Skin epidermis (tissue), 12 donors: ENCODE results near the gene SETD6.
A peak's percentile ranks its signal among the peaks of the same experiment; 100 is the strongest.

Experiments used
- H3K27ac ChIP-seq, 21 experiments: fragments of 200-600 bp; sonication (generic) in 11 of 21; one replicate each; pipeline ENCODE4 v1.5.0; 2020; ENCODE audit warnings: mild to moderate bottlenecking in 3 of 21, inconsistent platforms in 2 of 21, moderate library complexity in 2 of 21
- H3K4me3 ChIP-seq, 7 experiments: fragments of 200-600 bp; sonication (generic) in 2 of 7; one replicate each; pipeline ENCODE4 v1.5.0; 2020; ENCODE audit warnings: inconsistent platforms in 2 of 7, mild to moderate bottlenecking in 2 of 7, moderate library complexity in 1 of 7

Gene SETD6

GRCh38 chr16:58506241-58507194, 8.8 kb upstream of the SETD6 start:
- no peak overlapping the region for H3K27ac ChIP-seq
- no peak overlapping the region for H3K4me3 ChIP-seq

DNA sequence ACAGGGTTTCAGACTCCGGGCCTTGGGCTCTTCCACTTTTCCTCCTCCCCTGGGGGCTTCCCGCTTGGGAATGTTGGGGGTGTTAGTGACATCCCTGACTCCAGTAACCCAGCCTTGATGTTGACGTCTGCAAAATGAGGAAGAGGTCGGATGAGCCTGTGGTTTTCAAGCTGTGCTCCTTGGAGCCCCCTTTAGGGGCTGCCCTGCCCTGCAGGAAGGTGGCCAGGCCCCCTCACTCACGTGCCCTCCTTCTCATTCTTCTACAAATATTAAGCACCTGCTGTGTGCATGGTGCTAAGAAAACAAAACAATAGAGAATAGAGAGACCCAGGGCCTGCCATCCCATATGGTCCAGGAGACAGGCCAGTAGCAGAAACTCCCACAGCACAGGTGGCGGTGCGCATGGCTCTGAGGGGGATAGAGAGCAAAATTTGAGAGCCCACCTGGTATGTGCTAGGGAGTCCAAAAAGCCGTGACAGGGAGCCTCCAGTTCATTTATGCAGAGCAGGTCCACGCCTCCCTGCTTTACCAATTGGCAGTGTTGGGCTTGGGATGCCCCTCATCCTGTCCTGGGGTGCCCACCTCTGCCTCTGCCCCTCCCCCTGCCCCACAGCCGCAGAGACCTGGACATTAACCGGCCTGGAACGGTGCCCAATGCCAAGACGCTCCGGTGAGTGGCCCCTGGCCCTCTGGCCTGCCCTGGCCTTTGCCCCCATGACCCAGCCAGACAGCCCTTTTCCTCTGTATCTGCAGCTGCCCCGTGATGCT, 7.9 kb upstream of the SETD6 start:
- H3K27ac ChIP-seq, result no peak overlapping the region
- H3K4me3 ChIP-seq, result no peak overlapping the region

GRCh38 chr16:58507963-58508670, 7.2 kb upstream of the SETD6 start:
- H3K4me3 ChIP-seq, result no peak overlapping the region

GRCh38 chr16:58508671-58509251, 6.6 kb upstream of the SETD6 start:
- Histone ChIP-seq H3K27ac (no peak overlapping the region), H3K4me3 (no peak overlapping the region)

More at GRCh38 chr16:58507963-58508670, 7.2 kb upstream of the SETD6 start:
- H3K27ac ChIP-seq, result no peak overlapping the region

DNA sequence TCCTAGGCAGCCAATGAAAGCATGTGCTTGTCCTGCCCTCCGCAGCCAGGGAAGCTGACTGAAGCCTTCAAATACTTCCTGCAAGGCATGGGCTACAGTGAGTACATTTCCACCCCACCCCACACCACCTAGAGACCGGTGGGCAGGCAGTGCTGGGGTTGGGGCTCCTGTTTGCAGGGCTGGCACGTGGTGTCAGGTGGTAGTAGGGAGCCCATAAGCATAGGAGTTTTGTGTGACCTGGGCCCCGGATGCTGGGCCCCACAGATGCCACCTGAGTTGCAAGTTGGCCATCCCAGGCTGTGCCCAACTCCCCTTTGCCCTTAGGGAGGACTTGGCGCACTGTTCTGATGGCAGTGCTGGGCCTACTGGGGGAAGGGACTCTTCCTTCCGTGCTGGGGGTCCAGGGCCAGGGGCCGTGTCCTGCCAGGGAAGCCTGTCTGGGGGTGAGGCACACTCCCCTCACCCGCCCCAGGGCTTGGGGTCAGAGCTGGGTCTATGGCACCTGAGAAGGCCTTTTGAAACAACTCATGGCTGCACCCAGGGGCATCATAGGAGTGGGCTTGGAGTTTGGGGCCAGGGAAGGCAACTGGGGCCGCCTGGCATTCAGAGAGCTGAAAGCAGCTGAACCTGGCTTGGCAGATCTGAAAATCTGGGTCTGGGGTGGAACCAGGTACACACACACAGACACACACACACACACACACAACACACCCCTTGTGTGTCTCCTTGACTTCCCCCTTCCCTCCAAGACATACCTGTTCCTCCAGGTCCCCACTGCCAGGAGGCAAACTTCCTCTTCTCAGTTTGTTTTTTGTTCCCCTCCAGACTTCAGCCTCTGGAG, 5.8 kb upstream of the SETD6 start:
- Histone ChIP-seq H3K4me3 (no peak overlapping the region), H3K27ac (no peak overlapping the region)

- Histone ChIP-seq H3K27ac (no peak overlapping the region), H3K4me3 (no peak overlapping the region)
Measured at GRCh38 chr16:58510097-58510775, 5.1 kb upstream of the SETD6 start.

DNA sequence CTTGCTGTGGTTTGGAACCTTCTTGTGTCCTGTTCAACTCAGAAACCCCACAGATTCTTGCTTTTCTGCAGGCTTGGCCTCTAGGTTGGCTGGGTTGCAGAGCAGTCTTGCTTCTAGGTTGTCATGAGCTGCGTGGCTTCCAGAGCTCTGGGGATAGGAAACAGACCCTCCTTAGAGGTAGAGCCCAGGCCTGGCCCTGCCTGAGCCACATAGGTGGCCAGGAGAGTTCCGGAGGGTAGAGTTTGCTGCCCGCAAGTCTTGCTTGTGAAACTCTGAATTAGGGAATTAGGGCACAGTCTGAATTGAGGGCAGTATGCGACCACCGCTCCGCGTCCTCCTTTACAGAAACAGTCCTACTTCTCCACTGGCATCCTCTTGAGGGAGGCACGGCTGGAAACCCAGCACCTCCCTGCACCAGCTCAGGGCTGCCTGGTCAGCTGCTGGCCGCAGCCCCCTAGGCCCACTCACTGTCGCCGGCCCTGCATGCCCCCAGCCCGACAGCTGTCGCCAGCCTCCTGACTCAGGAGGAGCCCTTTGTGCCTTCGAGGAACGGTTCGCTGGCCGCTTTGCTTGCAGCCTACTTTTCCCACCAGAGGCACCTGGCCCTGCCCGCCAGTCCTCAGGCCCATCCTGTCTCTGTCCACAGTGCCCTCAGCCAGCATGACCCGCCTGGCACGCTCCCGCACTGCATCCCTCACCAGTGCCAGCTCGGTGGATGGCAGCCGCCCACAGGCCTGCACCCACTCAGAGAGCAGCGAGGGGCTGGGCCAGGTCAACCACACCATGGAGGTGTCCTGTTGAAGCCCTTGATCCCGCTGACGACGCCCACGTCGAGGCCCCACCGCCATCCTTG, 4.3 kb upstream of the SETD6 start:
- no peak overlapping the region for H3K27ac ChIP-seq

GRCh38 chr16:58511933-58512815, 3.1 kb upstream of the SETD6 start:
- no peak overlapping the region for H3K27ac ChIP-seq
- H3K4me3 ChIP-seq, result no peak overlapping the region

More for the DNA sequence above, 4.3 kb upstream of the SETD6 start:
- H3K4me3 ChIP-seq, result no peak overlapping the region

- Histone ChIP-seq H3K4me3 (no peak overlapping the region), H3K27ac (no peak overlapping the region)
Measured at GRCh38 chr16:58513874-58514273, 1.4 kb upstream of the SETD6 start.

DNA sequence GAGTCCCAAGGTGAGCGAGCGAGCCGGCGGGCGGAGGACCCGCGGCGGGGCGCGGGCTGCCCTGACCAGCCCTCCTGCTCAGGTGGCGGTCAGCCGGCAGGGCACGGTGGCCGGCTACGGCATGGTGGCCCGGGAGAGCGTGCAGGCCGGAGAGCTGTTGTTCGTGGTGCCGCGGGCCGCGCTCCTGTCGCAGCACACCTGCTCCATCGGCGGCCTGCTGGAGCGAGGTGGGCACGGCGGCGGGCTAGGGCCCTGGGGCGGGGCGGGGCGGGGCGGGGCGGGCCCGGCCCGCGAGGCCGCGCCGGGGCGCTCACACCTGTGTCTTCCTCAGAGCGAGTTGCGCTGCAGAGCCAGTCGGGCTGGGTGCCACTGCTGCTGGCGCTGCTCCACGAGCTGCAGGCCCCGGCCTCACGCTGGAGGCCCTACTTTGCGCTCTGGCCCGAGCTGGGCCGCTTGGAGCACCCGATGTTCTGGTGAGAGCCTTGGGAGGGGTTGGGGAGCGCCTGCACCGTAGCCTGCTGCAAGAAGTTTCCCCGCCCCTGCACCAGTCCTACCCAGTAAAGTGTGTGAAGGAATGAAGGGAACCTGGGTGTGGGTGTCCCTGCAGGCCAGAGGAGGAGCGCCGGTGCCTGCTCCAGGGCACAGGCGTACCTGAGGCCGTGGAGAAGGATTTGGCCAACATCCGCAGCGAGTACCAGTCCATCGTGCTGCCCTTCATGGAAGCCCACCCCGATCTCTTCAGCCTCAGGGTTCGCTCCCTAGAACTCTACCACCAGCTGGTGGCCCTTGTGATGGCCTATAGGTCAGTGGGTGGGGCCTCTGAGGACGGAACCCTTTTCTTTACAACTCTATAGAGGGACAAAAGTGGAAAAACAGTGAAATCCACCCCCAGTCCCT, 802 bp downstream of the SETD6 start:
- peak overlapping the region; percentile 46 to 93 (median 81) for H3K27ac ChIP-seq
- H3K4me3 ChIP-seq, result peak overlapping the region; percentile 74 to 98 (median 92)

DNA sequence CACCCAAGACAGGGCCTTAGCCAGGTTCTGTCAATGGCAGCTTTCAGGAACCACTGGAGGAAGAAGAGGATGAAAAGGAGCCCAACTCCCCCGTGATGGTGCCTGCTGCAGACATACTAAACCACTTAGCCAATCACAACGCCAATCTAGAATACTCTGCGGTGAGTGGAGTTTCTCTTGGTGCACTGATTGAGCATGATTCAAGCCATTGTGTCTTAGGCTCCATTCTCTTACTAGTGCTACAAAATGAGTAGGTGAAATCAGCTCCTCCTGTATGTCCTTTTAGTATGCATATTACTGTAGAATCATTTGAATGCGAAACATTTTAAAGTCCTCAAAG, 1.4 kb downstream of the SETD6 start:
- Histone ChIP-seq H3K4me3 (peak overlapping the region in 4 of 7 experiments; percentile 85 to 95 (median 92)), H3K27ac (peak overlapping the region in 2 of 21 experiments; percentile 28 to 37)

DNA sequence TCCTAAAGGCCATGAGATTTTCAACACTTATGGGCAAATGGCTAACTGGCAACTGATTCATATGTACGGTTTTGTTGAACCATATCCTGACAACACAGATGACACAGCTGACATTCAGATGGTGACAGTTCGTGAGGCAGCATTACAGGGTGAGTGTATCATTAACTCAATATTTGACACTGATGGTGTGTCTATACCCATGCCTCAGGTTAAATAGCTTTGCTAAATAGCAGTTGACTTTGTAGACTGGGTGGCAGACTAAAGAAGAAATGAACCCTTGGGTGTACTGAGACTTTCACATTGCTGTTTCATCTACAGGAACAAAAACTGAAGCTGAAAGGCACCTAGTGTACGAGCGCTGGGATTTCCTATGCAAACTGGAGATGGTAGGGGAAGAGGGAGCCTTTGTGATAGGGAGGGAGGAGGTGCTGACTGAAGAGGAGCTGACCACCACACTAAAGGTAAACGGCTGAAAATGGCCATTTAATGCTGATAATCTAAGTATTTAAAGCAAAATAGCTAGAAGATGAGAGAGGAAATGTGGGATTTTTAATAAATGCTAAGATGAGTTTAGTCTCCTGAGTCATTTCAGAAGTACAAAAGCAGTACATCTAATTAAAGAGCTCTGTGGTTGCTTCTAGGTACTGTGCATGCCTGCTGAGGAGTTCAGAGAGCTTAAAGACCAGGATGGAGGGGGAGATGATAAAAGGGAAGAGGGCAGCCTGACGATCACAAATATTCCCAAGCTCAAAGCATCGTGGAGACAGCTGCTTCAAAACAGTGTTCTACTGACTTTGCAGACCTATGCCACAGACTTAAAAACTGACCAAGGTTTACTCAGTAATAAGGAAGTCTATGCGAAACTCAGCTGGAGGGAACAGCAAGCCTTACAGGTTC, 3.0 kb downstream of the SETD6 start:
- Histone ChIP-seq H3K4me3 (no peak overlapping the region), H3K27ac (no peak overlapping the region)

DNA sequence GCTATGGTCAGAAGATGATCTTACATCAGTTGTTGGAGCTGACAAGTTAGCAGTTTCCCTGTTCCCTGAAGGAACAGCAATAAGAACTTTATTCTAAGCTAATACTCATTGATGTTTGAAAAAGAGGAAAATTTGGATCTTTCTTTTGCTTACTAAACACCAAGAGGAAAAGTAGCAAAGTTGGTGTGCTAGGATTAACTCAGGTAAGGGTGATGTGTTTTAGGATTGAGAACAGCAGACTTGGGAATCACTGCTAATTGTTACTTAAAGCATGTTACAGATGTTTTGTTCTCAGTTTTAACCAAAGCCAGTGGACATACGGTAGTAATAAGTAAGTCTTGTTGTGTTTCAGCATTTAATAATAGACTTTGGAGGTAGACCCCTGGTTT, 3.7 kb downstream of the SETD6 start:
- H3K4me3 ChIP-seq, result no peak overlapping the region
- H3K27ac ChIP-seq, result no peak overlapping the region

DNA sequence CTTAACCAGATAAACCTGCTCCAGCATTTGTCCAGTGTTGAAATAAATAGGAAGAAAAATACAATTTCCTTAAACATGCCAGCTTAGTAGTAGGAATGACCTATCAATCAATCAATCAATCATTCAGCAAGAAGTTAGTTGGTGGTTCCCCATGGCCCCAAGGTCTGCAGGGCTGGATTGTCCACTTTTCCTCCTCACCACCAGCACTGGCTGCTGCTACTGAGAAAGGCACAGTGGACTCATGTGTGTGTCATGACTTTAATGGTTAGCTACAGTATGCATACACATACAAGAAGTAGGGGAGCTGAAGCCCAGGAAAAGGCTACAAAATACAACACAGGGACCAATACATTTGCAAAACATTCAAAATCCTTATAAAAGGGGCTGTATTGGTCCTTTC, 4.4 kb downstream of the SETD6 start:
- Histone ChIP-seq H3K27ac (no peak overlapping the region), H3K4me3 (no peak overlapping the region)

GRCh38 chr16:58530179-58530578, 14.9 kb downstream of the SETD6 start:
- Histone ChIP-seq H3K4me3 (no peak overlapping the region), H3K27ac (no peak overlapping the region)
